Tibial artery (tissue), 4 donors: ENCODE data around the gene SLITRK4.

ENCODE experiments used
- DNase-seq, 2 donors: peaks; one replicate each; pipeline ENCODE4 v3.0.0-alpha.2; 2019
- H3K27ac ChIP-seq, 2 donors: fragments of 200-600 bp; sonication (generic) in 1 of 2; 1 replicate in 1 of 2; 2 replicates in 1 of 2; pipeline ENCODE4 v1.5.1; 2018 to 2019; ENCODE audit warnings: mild to moderate bottlenecking in 1 of 2
- H3K27me3 ChIP-seq, 2 donors: fragments of 200-600 bp; sonication (generic) in 1 of 2; one replicate each; pipeline versions ENCODE4 v1.5.1 to v1.6.0; 2016 to 2019
- H3K36me3 ChIP-seq, 3 donors: fragments of 200-600 bp; sonication (generic) in 2 of 3; one replicate each; pipeline ENCODE4 v1.5.1; 2016 to 2019; ENCODE audit warnings: mild to moderate bottlenecking in 2 of 3
- H3K4me1 ChIP-seq, 4 donors: fragments of 200-600 bp; sonication (generic) in 2 of 4; 1 replicate in 3 of 4; 2 replicates in 1 of 4; pipeline ENCODE4 v1.5.1; 2016 to 2019
- H3K4me3 ChIP-seq, 2 donors: fragments of 200-600 bp; sonication (generic) in 1 of 2; 1 replicate in 1 of 2; 2 replicates in 1 of 2; pipeline ENCODE4 v1.5.1; 2018 to 2019; ENCODE audit warnings: mild to moderate bottlenecking in 2 of 2
- H3K9me3 ChIP-seq, 3 donors: fragments of 200-600 bp; sonication (generic) in 1 of 3; one replicate each; pipeline ENCODE4 v1.5.1; 2016 to 2019
- CTCF ChIP-seq, 2 experiments: fragments of 200-600 bp in 1 of 2; fragments of 450-650 bp in 1 of 2; IDR thresholded peaks; one replicate each; pipeline ENCODE4 v1.5.1; 2017 to 2019; ENCODE audit warnings: antibody characterized with exemption in 2 of 2, mild to moderate bottlenecking in 1 of 2, moderate library complexity in 1 of 2
- intact Hi-C: fragments of 100-400 bp; cut with DNase I; formaldehyde crosslinking; loops from one replicate; pipeline ENCODE4 v1.15.0; 2023; ENCODE audit warnings: low total_unique reads

The SLITRK4 gene

GRCh38 chrX:143615851-143616250 lies 20.1 kb downstream of the SLITRK4 start:
- H3K9me3 ChIP-seq, result no peaks in the 10 kb centered on the region
- H3K27ac ChIP-seq, result no peak overlapping the region
- H3K27me3 ChIP-seq, result no peaks in the 10 kb centered on the region
- DNase-seq, result no peak
- TF ChIP-seq CTCF (IDR thresholded peaks at IDR 0.05), result no peak
- H3K4me3 ChIP-seq, result no peak overlapping the region
- intact Hi-C loops, result no loop called here
- H3K36me3 ChIP-seq, result no peaks in the 10 kb centered on the region
- no peaks in the 10 kb centered on the region for H3K4me1 ChIP-seq

DNA sequence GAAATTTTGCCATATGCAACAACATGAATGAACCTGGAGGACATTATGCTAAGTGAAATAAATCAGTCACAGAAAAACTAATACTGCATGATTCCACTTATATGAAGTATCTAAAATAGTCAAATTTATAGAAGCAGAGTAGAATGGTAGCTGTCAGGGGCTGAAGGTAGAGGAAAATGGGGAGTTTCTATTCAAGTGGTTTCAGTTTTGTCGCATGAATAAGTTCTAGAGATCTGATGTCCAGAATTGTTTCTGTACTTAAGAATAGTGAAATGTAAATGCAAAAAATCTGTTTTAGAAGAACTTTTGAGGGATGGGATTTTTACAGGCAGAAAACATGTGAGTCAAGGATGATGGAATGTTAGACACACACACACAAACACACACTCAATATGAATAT lies 34.1 kb downstream of the SLITRK4 start:
- Histone ChIP-seq H3K36me3 (no peaks in the 10 kb centered on the region), H3K4me3 (no peak overlapping the region), H3K4me1 (no peaks in the 10 kb centered on the region), H3K9me3 (no peaks in the 10 kb centered on the region), H3K27me3 (no peaks in the 10 kb centered on the region), H3K27ac (no peak overlapping the region)
- intact Hi-C loops, result no loop called here
- no peak for DNase-seq
- no peak for TF ChIP-seq CTCF (IDR thresholded peaks at IDR 0.05)

GRCh38 chrX:143581240-143581639 lies 54.7 kb downstream of the SLITRK4 start:
- Histone ChIP-seq H3K4me1 (no peaks in the 10 kb centered on the region), H3K4me3 (no peak overlapping the region), H3K9me3 (peaks cover 0 to 3% (median 0%) of the 10 kb centered on the region in 3 donors), H3K27me3 (no peaks in the 10 kb centered on the region), H3K36me3 (no peaks in the 10 kb centered on the region), H3K27ac (no peak overlapping the region)
- intact Hi-C loops, result no loop called here
- no peak for TF ChIP-seq CTCF (IDR thresholded peaks at IDR 0.05)
- DNase-seq, result no peak

DNA sequence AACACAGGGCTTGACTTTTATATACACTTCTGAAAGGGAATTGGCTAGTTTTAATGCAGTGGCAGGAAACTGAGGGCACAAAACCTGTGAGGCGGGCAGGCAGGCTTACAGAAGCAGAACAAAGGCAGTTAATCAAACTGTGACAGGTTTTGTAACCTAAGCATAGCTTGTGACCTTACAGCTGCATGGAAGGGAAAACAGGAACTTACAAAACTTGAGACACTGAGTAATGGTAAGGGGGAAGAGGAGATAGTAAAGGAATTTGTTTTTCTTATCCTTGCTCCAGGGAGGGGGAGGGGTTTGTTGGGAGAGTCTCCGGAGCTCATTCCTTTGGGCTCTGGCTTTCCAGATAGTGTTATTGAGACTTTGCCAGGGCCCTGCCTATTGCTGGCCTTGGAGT lies 55.6 kb downstream of the SLITRK4 start:
- H3K4me3 ChIP-seq, result no peak overlapping the region
- H3K27ac ChIP-seq, result no peak overlapping the region
- DNase-seq, result no peak
- intact Hi-C loops, result no loop called here
- peaks cover 0 to 3% (median 0%) of the 10 kb centered on the region in 3 donors for H3K9me3 ChIP-seq
- H3K27me3 ChIP-seq, result no peaks in the 10 kb centered on the region
- H3K36me3 ChIP-seq, result no peaks in the 10 kb centered on the region
- no peaks in the 10 kb centered on the region for H3K4me1 ChIP-seq
- TF ChIP-seq CTCF (IDR thresholded peaks at IDR 0.05), result no peak
